ENCODE measurements around the gene STRA6.

STRA6 gene

GRCh38 chr15:74184582-74185091 lies 17.9 kb downstream of the STRA6 start:
- DNase-seq (ENCODE audit: low spot score) = no peak
- TF ChIP-seq CTCF (IDR thresholded peaks at IDR 0.05; ENCODE audit: extremely low read depth, missing control alignments) = no peak

DNA sequence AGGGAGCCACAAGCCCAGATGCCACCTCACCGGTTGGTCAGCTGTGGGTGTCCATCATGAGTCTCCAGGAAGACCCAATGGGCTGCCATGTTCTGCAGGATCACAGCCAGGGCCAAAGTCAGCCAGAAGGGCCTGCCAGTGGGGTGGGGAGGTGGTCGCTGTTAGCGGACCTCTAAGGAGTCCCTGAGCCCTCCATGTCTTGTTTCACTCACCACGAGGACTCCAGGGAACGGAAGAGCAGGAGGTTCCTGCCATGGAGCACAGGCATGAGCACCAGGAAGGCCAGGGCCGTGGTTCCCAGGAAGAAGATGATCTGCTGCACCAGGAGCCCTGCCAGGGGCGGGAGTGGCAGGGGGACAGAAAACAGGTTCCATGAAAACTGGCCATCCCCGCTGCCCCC lies 20.5 kb downstream of the STRA6 start:
- no peak for DNase-seq (ENCODE audit: low spot score)
- TF ChIP-seq CTCF (IDR thresholded peaks at IDR 0.05; ENCODE audit: extremely low read depth, missing control alignments) = no peak

DNA sequence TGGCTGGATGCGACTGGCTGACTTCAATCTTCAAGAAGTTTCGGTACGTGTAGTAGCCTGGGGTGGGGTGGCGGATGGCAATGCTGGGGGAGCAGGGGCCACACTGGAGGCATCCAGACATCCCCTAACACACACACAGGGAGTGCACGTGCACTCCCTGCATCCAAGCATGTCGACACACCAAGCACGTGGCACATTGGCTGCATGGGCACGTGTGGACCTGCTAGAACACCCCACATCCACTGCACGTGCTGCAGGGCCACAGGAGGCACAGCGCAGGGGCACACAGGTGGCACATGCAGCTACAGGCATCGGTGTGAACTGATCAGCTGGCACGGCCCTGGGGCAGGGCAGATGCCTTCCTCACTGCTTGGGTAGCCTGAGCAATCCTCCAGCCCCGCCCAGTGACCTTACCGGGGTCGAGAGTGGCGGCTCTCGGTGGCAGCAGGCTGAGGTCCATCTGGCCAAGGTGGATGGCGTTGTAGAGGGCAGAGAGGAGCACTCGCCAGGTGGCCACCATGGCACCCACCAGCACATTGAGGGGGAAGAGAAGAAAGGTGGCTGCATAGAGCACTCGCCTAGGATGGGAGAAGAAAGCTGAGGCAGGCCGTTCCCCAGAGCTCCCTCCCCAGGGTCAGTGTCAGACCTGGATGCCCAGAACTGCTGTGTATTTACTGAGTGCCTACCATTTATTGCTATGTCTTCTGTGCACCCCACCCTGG lies 21.5 kb downstream of the STRA6 start:
- no peak for TF ChIP-seq CTCF (IDR thresholded peaks at IDR 0.05; ENCODE audit: extremely low read depth, missing control alignments)
- no peak for DNase-seq (ENCODE audit: low spot score)

DNA sequence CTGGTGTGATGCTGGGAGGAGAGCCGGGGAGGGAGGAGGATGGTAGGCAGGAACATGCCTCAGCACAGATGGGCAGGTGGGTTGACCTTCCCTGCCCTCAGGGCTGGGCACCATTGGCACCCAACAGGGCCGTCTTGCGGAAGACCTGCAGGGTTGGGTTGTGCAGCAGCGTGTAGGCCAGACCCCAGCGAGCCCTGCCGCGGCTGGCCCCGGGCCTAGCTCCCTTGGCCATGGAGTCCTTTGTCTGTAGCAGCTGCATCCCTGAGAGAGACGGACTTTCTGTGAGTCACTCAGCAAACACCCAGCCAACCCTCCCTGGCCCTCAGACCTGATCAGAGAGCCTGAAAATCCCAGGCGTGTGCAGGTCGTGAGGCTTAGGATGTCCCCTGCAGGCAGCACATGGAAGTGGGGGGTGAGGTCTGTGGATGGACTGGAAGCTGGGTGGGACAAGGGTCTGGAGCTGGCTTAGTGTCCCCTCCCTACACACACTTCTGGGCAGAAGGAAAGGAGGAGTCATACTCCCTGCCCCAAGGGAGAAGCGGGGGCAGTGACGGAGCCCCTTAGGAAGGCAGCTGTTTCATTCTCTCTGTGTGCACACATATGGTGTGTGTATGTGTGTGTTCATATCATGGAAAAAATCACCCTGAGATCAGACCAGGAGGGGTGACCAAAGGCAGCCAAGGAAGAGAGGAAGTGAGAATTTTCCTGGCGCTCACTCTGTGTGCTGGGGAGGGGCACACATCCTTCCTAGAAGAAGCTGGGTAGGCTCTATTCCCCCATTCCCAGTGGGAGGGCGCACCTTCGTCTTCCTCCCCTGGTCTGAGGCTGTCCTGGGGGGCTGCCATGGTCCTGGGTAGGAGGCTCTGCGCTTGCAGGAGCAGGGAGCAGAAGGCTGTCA lies 22.4 kb downstream of the STRA6 start:
- no peak for TF ChIP-seq CTCF (IDR thresholded peaks at IDR 0.05; ENCODE audit: extremely low read depth, missing control alignments)
- DNase-seq (ENCODE audit: low spot score) = no peak

- no peak for TF ChIP-seq CTCF (IDR thresholded peaks at IDR 0.05; ENCODE audit: extremely low read depth, missing control alignments)
- no peak for DNase-seq (ENCODE audit: low spot score)
Observed at GRCh38 chr15:74179101-74179841, 23.3 kb downstream of the STRA6 start.

DNA sequence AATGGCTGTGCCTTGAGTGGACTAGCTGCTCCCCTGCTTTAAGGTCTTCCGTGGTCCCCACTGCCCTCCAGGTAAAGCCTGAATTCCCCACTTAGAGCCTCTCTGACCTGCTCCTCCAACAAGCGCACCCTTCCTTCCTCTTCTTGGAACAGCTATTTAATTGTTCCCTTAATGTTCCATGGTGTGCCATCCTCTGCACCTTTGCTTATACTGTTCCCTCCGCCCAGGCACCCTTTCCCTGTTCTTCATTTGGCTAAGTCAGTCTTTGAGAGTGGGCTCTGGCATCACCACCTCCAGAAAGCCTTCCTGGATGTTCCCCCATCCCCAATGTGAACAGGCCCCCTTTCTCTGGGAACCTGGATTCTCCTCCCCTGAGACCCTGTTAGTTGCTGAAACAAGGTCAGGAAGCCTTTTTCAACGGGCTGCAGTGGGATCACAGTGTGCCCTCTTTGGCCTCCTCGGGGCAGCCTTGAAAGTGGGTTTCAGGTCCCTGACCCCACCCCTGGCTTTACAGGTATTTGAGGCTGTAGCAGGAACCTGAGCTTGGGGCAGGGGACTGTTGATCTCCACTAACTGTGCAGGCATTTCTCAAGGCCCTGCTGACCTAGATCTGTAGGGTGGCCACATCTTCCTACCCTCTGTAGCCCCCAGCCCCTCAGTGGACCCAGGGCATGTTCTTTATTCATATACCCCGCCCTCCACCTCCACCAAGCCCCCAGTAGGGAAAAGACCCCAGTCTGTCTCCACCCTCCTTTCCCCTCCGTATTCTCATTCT lies 24.1 kb downstream of the STRA6 start:
- no peak for TF ChIP-seq CTCF (IDR thresholded peaks at IDR 0.05; ENCODE audit: extremely low read depth, missing control alignments)
- DNase-seq (ENCODE audit: low spot score) = no peak

Data from GM20000 (cell line).